HG03558 (cell line): ENCODE measurements around the gene PDE6A.

Experiments
- ATAC-seq: cut with Tn5 transposase; IDR thresholded peaks from one replicate; pipeline ENCODE4 v1.9.1; 2021; ENCODE audit warnings: moderate number of reproducible peaks; ENCODE audit not compliant: unreplicated experiment; ENCODE audit errors: extremely low read depth

PDE6A gene

GRCh38 chr5:149931992-149932436 is 12.6 kb downstream of the PDE6A start:
- no peak for ATAC-seq

- ATAC-seq: no peak
Observed at GRCh38 chr5:149930749-149931574, 13.6 kb downstream of the PDE6A start.

- ATAC-seq: no peak
Observed at GRCh38 chr5:149930043-149930748, 14.4 kb downstream of the PDE6A start.

GRCh38 chr5:149924486-149924885 is 20.1 kb downstream of the PDE6A start:
- no peak for ATAC-seq

GRCh38 chr5:149922950-149923349 is 21.6 kb downstream of the PDE6A start:
- no peak for ATAC-seq

- no peak for ATAC-seq
Observed at GRCh38 chr5:149921597-149921996, 23.0 kb downstream of the PDE6A start.

- no peak for ATAC-seq
Observed at GRCh38 chr5:149917073-149917676, 27.4 kb downstream of the PDE6A start.

- no peak for ATAC-seq
Observed at GRCh38 chr5:149916334-149917072, 28.1 kb downstream of the PDE6A start.

GRCh38 chr5:149915392-149916260 is 29.0 kb downstream of the PDE6A start:
- no peak for ATAC-seq

GRCh38 chr5:149913436-149914419 is 30.9 kb downstream of the PDE6A start:
- no peak for ATAC-seq

- no peak for ATAC-seq
Observed at GRCh38 chr5:149912226-149912871, 32.2 kb downstream of the PDE6A start.

GRCh38 chr5:149911031-149911430 is 33.6 kb downstream of the PDE6A start:
- no peak for ATAC-seq

- no peak for ATAC-seq
Observed at GRCh38 chr5:149907828-149908227, 36.8 kb downstream of the PDE6A start.

- ATAC-seq: no peak
Observed at GRCh38 chr5:149904977-149905376, 39.6 kb downstream of the PDE6A start.

GRCh38 chr5:149904293-149904886 is 40.2 kb downstream of the PDE6A start:
- ATAC-seq: no peak

- no peak for ATAC-seq
Observed at GRCh38 chr5:149903404-149903803, 41.2 kb downstream of the PDE6A start.

GRCh38 chr5:149902177-149902576 is 42.4 kb downstream of the PDE6A start:
- no peak for ATAC-seq

- no peak for ATAC-seq
Observed at GRCh38 chr5:149901511-149901910, 43.1 kb downstream of the PDE6A start.
